ENCODE results near the gene SRSF5. TPM values are rescaled to one million over a fixed set of nuclear protein-coding genes. Genes with fewer than 3 reads are reported as not detected.

SRSF5 gene
- total and polyA plus RNA-seq, 2 donors (not counting 1 experiment from before 2014, with no cell fraction given) = 701 to 768 TPM

DNA sequence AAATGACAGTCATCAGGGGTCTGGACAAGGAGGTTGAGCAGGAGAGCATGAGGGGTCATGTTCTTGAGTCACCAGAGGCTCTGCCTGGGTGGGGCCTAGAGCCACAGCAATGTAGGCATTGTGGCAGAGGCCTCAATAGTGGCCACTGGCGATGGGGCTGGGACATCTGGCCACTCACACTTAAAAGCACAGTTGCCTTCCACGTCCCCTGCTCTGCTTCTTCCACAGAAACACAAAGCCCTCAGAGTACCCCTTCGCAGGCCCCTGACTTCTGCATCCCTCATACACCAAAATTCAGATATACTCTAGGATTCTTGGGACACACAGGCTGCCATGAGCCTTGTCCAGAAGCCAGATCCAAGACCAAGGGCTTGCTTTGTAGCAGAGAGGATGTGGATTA lies 27.8 kb downstream of the SRSF5 start:
- POLR2A ChIA-PET = no interaction called here

DNA sequence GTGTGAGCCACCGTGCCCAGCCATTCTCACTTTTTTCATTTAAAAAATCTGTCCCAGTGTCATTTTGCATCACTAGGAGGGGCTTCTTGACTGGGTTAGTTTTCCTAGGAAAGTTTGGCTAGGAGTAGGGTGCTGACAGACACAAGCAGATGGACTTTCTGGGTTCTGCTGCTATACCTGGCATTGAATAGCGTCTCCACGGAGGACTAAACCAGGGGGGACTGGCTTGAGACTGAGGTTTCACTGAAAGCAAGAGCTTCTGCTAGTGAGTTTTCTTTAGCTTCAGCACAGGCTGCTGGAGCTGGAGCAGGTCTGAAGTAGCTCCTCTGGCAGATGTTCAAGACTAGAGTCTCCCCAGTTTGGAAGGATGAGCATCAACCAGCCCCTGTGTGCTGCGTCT lies 28.7 kb downstream of the SRSF5 start:
- Mint-ChIP-seq H3K27ac (no peak overlapping the region), H3K4me1 (peaks cover under 1% of the 10 kb centered on the region), H3K4me3 (no peak overlapping the region), H3K9me3 (ENCODE audit: insufficient read depth) (no peaks in the 10 kb centered on the region), H3K27me3 (peaks cover 12% of the 10 kb centered on the region)
- Histone ChIP-seq H3K79me2 (ENCODE audit: control insufficient read depth, insufficient read depth, low read length) (no peaks in the 10 kb centered on the region), H3K27me3 (replicated peaks in 1 of 4; ENCODE audit: control extremely low read depth in 1 of 4, control insufficient read depth in 3 of 4, insufficient read depth in 4 of 4, low read length in 3 of 4) (no peaks in the 10 kb centered on the region), H3K27ac (ENCODE audit: low read length in 2 of 2) (no peak overlapping the region), H3K4me3 (ENCODE audit: control extremely low read depth in 1 of 5, extremely low read depth in 1 of 5, insufficient read depth in 1 of 5, low read depth in 2 of 5, low read length in 4 of 5) (no peak overlapping the region), H3K9me3 (ENCODE audit: control extremely low read depth in 1 of 3, control insufficient read depth in 2 of 3, insufficient read depth in 1 of 3, low read length in 2 of 3) (no peaks in the 10 kb centered on the region), H3K4me2 (replicated peaks; ENCODE audit: low read depth, low read length, poor library complexity, severe bottlenecking) (no peak overlapping the region), H3K9ac (ENCODE audit: low read length) (no peak overlapping the region), H4K20me1 (ENCODE audit: control insufficient read depth, insufficient read depth, low read length, poor library complexity, severe bottlenecking) (no peaks in the 10 kb centered on the region), H3K36me3 (replicated peaks in 1 of 2; ENCODE audit: control extremely low read depth in 1 of 2, control insufficient read depth in 1 of 2, extremely low read depth in 1 of 2, insufficient read depth in 2 of 2, low read length in 1 of 2) (no peaks in the 10 kb centered on the region), H2AFZ (ENCODE audit: insufficient read depth, low read depth, low read length, poor library complexity, severe bottlenecking) (no peak overlapping the region), H3K4me1 (ENCODE audit: control insufficient read depth in 2 of 2, insufficient read depth in 2 of 2, low read length in 2 of 2) (no peaks in the 10 kb centered on the region)
- POLR2A ChIA-PET = no interaction called here
- 100% methylated on average over 3 of the region's 4 CpGs for WGBS (ENCODE audit: insufficient coverage)
- CTCF ChIA-PET = no interaction called here
- DNase-seq (no peak), ATAC-seq (ENCODE audit: low read depth) (no peak)
- TF ChIP-seq, protein P1, sequence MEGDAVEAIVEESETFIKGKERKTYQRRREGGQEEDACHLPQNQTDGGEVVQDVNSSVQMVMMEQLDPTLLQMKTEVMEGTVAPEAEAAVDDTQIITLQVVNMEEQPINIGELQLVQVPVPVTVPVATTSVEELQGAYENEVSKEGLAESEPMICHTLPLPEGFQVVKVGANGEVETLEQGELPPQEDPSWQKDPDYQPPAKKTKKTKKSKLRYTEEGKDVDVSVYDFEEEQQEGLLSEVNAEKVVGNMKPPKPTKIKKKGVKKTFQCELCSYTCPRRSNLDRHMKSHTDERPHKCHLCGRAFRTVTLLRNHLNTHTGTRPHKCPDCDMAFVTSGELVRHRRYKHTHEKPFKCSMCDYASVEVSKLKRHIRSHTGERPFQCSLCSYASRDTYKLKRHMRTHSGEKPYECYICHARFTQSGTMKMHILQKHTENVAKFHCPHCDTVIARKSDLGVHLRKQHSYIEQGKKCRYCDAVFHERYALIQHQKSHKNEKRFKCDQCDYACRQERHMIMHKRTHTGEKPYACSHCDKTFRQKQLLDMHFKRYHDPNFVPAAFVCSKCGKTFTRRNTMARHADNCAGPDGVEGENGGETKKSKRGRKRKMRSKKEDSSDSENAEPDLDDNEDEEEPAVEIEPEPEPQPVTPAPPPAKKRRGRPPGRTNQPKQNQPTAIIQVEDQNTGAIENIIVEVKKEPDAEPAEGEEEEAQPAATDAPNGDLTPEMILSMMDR (IDR thresholded peaks at IDR 0.05) = no peak
- TF ChIP-seq EZH2 (IDR thresholded peaks at IDR 0.05; ENCODE audit: borderline replicate concordance, insufficient read depth, low read depth, low read length, poor library complexity, severe bottlenecking) = no peak
- intact Hi-C loops (cut with micrococcal nuclease) = no loop called here

More for the DNA sequence above, 27.8 kb downstream of the SRSF5 start:
- Histone ChIP-seq H3K27me3 (replicated peaks in 1 of 4; ENCODE audit: control extremely low read depth in 1 of 4, control insufficient read depth in 3 of 4, insufficient read depth in 4 of 4, low read length in 3 of 4) (no peaks in the 10 kb centered on the region), H3K36me3 (replicated peaks in 1 of 2; ENCODE audit: control extremely low read depth in 1 of 2, control insufficient read depth in 1 of 2, extremely low read depth in 1 of 2, insufficient read depth in 2 of 2, low read length in 1 of 2) (no peaks in the 10 kb centered on the region), H4K20me1 (ENCODE audit: control insufficient read depth, insufficient read depth, low read length, poor library complexity, severe bottlenecking) (no peaks in the 10 kb centered on the region), H3K9me3 (ENCODE audit: control extremely low read depth in 1 of 3, control insufficient read depth in 2 of 3, insufficient read depth in 1 of 3, low read length in 2 of 3) (no peaks in the 10 kb centered on the region), H3K27ac (ENCODE audit: low read length in 2 of 2) (no peak overlapping the region), H3K79me2 (ENCODE audit: control insufficient read depth, insufficient read depth, low read length) (no peaks in the 10 kb centered on the region), H3K4me2 (replicated peaks; ENCODE audit: low read depth, low read length, poor library complexity, severe bottlenecking) (no peak overlapping the region), H2AFZ (ENCODE audit: insufficient read depth, low read depth, low read length, poor library complexity, severe bottlenecking) (no peak overlapping the region), H3K4me3 (ENCODE audit: control extremely low read depth in 1 of 5, extremely low read depth in 1 of 5, insufficient read depth in 1 of 5, low read depth in 2 of 5, low read length in 4 of 5) (no peak overlapping the region), H3K9ac (ENCODE audit: low read length) (no peak overlapping the region), H3K4me1 (ENCODE audit: control insufficient read depth in 2 of 2, insufficient read depth in 2 of 2, low read length in 2 of 2) (no peaks in the 10 kb centered on the region)
- DNase-seq = no peak
- TF ChIP-seq EZH2 (IDR thresholded peaks at IDR 0.05; ENCODE audit: borderline replicate concordance, insufficient read depth, low read depth, low read length, poor library complexity, severe bottlenecking) = no peak
- TF ChIP-seq, protein P1 (IDR thresholded peaks at IDR 0.05) = no peak
- CTCF ChIA-PET = interaction anchor here (0.6 kb wide), 1 partner anchor 178 kb away, joined by 3 read pairs; no protein-coding TSS in a partner anchor
- no peak for ATAC-seq (ENCODE audit: low read depth)
- WGBS (ENCODE audit: insufficient coverage) = 87% methylated on average over 2 of the region's 3 CpGs
- Mint-ChIP-seq H3K4me1 (peaks cover 3% of the 10 kb centered on the region), H3K27me3 (peaks cover 4% of the 10 kb centered on the region), H3K27ac (no peak overlapping the region), H3K9me3 (ENCODE audit: insufficient read depth) (no peaks in the 10 kb centered on the region), H3K4me3 (no peak overlapping the region)
- intact Hi-C loops (cut with micrococcal nuclease) = no loop called here
